SH-SY5Y (cell line): ENCODE results near the gene TMEM38B.

Experiments
- GATA2 ChIP-seq: IDR thresholded peaks from 2 replicates; pipeline ENCODE4 v1.6.1; 2011; ENCODE audit warnings: mild to moderate bottlenecking, low read depth, low read length
- GATA3 ChIP-seq: IDR thresholded peaks from 2 replicates; pipeline ENCODE4 v1.6.1; 2011; ENCODE audit warnings: low read depth, mild to moderate bottlenecking, low read length, moderate library complexity

DNA sequence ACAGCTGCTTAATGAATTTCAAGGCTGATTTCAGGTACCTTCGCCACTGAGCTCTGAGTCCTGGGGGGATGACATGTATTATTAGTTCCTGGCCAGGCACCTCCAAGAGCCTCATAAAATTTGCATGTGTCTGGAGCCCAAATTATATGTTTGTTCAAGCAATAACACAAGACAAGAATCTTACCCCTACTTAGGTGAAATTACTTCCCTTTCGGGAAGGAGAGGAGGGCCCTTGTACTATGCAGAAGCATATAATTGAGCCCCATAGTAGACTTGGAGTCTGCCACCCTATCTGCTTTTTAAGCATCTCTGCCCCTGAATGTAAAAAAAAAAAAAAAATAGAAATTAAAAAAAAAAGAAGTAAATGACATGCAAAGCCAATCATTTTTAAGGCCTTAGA lies 13.0 kb upstream of the TMEM38B start:
- TF ChIP-seq GATA2 (no peak), GATA3 (no peak)
